HG03442 (cell line): ENCODE measurements around the gene INSYN2B.

ENCODE experiments used
- ATAC-seq: cut with Tn5 transposase; IDR thresholded peaks from one replicate; pipeline ENCODE4 v1.9.1; 2021; ENCODE audit warnings: mild to moderate bottlenecking, moderate library complexity; ENCODE audit not compliant: unreplicated experiment

Gene INSYN2B

GRCh38 chr5:169934990-169935389, 45.3 kb downstream of the INSYN2B start:
- ATAC-seq: no peak

- ATAC-seq: no peak
Observed at GRCh38 chr5:169933616-169934015, 46.7 kb downstream of the INSYN2B start.

- ATAC-seq: no peak
Observed at GRCh38 chr5:169933127-169933526, 47.2 kb downstream of the INSYN2B start.

DNA sequence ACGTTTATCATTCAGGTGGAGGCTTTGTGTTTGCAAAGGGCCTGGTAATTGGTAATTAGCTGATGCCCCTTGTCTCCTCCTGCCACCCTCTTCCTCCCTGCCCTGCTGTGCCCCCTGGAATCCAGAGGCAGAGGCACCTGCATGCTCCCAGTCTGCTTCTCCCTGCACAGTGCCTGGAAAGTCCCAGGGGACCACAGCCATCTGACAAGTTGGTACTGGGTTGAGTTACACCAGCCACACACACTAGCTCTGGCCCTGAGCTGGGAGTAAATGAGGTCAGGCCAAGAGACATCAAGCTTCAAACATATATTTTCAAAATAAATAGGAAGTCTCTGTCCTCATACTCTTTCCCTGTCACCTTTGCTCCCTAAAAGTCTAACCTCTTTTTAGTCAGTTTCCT, 56.3 kb downstream of the INSYN2B start:
- peak; percentile 71 for ATAC-seq

- no peak for ATAC-seq
Observed at GRCh38 chr5:169922474-169922873, 57.8 kb downstream of the INSYN2B start.

DNA sequence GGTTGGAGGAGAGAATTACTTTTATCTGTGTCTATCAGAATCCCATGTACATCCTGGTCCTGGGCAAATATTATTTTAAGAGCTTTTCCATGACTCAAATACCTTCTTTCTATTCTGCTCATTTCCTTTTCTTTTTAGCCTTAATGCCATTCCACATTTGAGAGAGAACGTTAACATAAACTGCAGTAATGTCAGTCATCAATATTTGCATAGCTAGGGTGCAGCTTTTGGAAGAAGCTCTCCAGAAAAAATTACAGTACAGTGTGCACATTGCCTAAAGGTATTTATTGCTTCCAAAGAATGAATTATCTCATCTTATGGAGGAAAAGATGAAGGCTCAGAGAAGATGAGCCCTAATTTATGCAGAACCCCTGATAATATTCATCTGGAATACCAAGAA, 58.3 kb downstream of the INSYN2B start:
- ATAC-seq: no peak

DNA sequence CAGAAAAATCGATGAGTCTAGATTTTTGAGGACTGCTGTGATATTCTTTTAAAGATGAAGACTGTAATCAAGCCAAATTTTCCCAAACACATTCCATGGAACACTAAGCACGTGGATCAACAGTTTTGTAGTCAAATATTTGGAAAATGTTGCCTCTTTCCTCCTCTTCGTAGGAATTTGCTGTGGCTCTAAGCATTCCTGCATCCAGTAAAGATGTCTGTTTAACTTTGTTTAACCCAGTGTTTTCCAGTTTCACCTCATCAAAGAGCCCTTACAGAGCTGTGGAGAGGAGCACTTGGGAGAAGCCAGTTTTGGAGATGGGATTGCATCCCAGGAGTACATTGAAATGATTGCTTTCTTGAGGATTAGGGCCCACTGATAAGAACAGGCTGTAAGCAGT, 58.9 kb downstream of the INSYN2B start:
- ATAC-seq: no peak

- no peak for ATAC-seq
Observed at GRCh38 chr5:169920474-169920873, 59.8 kb downstream of the INSYN2B start.

GRCh38 chr5:169918228-169918627, 62.1 kb downstream of the INSYN2B start:
- ATAC-seq: no peak

GRCh38 chr5:169917500-169917899, 62.8 kb downstream of the INSYN2B start:
- no peak for ATAC-seq

DNA sequence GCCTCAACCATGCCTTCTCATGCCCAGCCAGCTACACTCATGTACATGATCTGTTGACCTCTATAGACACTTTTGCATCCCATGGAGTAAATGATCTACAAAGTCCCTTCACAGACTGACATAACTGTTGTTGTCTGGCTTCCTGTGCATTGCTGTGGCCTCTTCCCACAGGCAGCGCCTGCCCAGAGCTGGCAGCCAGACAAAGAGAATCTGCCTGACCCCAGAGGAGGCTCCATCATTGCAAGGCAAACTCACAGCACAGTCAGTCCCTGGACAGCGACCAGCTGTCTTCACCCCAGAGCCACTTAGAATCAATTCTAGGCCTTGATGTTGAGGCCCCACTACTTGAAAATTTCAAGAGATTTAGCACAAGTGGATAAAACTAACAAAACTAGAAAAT, 65.5 kb downstream of the INSYN2B start:
- ATAC-seq: no peak

DNA sequence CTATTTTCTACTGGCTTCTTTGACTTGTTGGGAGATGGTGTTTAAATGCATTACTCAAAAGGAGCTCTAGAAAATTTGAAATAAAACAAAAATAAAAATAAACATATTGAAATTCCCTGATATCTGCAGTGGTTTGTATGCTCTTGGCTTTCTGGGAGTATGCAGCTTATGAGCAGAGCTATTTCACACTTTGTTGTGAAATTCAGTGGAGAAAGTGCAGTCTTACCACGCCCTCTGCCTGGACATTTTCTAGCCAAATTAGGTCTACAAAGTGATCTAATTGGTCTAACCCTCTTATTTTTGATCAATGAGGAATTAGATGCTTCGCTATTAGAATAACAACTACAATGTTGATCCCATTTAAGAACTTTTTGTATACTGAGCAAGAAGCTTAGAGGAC, 66.8 kb downstream of the INSYN2B start:
- no peak for ATAC-seq

- ATAC-seq: no peak
Observed at GRCh38 chr5:169911448-169912212, 68.7 kb downstream of the INSYN2B start.

DNA sequence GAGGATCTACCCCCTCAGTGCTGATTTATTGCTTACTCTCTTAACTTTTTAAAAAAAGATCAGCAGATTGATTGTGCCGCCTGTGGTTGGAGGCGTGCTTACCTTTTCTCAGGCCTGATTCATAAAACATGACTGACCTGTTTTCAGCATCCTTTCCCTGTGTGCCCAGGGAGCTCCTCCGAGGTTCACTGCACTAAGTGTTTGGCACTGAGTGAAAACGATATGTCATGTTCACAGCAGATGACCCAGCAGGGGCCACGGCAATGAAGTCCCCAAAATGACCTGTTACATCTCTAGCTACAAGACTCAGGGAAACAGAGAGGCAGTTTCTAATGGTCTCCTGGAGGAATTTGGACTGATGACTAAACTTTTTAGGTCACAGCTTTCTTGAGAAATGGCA, 69.9 kb downstream of the INSYN2B start:
- no peak for ATAC-seq

GRCh38 chr5:169909945-169910344, 70.3 kb downstream of the INSYN2B start:
- ATAC-seq: no peak

DNA sequence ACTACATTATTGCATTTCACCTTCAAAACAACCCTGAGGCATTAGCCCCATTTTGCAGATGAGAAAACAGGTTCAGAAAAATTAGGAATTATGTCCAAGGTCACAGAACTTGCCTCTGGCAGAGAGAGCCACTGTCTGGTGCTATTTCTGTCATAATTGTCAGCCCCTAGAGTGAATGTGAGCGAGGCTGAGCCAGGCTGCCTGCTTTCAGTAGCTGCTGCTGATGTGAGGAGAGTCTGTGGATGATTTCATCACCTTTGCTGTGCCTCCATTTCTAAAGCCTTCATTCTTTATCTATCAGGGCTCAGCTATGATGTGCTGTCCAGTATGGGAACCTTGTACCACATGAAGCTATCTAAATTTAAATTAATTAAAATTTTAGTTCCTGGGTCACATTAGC, 71.4 kb downstream of the INSYN2B start:
- no peak for ATAC-seq

DNA sequence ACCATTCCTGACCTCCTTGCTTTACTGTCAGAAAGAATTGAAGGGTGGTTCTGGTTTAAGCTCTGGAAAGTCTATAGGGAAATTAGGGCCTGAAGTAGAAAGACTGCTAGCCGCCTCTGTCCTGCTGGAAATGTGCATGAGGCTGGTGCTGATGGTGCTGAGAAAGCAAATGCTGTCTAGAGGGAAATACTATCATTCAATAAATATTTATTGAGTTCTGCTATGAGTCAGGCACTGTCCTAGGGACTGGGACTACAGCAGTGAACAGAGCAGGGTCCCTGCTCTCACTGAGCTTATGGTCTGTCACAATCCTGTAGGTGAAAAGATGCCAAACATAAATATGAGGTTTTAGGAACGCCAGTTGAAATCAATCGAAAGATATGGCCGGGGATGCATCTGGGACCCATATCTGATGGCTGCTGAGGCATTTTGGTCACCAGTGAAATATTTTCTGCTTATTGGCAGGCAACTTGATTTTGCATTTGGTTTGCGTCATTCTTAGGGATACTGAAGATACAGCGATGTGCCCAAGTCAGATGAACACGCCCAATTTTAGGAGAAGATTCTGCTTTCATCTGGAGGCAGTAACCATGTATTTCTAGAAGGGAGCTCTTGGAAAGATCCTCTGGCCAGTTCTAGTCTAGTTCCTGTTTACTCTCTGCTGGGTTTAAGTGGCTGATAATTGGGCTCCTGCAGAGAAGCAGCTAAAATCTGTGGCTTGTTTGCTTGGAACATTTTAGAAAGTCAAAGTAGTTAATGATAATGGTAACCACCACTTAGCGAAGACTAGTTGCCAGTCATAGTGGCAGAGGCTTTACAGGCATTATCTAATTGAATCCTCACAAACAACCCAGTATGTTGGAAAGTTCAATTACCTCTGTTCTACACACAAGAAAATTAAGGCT, 73.3 kb downstream of the INSYN2B start:
- no peak for ATAC-seq

DNA sequence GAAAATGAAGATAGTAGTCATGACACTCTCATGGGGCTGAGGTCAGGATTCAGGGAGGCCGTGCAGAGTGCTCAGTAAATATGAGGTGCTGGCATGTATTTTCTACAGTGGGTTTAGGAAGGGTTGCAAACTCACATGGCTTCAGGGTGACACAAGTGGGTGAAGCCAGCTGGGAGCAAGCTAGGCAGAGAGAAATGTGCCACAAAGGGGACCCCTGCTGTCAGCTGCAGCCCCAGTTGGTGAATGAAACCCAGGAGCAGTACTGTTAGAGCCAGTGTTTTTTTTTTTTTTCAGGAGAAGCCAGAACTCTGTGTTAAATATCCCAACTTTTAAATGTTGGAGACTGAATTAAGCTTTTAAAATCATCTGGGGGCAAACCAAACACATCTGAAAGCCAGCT, 75.3 kb downstream of the INSYN2B start:
- no peak for ATAC-seq

DNA sequence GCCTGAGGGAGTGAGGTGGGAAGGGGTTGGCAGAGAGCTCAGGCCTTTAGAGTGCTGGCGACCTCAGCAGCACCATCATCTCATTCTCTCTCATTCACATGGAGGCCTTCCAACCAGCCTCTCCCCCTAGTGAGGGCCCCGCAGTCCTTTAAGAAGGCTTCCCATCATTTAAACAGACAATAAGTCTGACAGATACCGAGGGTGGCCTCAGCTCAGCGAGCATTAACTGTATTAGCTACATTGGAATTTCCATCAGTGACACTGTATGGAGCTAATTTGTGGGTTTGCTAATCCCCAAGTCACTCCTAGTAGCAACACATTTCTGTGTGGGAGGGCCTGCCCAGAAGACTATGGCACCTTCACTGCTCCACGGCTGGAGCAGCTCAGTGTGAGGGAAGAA, 75.8 kb downstream of the INSYN2B start:
- ATAC-seq: no peak

DNA sequence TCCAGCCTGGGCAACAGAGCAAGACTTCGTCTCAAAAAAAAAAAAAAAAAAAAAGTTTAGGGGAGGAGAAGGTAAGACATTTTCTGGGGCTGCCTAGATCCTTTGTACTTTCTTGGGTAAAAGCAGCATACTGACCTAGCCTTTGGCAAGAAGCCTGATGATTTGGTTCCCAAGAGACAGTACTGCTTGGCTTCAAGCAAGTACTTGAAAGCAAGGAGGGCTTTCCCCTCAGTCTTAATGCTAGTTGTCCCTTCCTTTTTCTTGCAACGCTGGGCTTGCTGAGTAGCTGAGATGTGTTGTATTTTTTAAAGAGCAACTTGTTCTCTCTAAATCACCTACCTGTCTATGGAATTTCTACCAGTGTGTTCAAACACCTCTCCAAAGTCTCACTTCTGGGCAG, 76.2 kb downstream of the INSYN2B start:
- no peak for ATAC-seq

- ATAC-seq: peak; percentile 41
Observed at GRCh38 chr5:169901896-169902295, 78.4 kb downstream of the INSYN2B start.

DNA sequence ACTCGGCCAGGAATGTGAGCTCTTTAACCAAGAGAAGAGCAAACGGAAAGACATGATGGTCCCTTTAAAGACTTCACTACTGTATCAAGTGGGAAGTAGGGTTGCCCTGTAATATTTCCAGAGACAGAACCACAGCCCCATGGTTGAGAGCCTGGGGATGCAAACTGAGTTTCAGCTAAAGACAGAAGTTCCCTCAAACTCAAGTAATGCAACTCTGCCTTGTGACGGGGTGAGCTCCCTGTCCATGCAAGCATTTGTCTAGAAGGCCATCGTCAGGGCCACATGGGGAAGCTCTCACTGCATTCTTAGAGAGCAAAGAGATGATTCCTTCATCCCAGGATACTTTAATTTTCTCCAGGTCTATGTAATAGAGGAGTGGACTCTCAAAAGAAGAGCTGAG, 82.8 kb downstream of the INSYN2B start:
- ATAC-seq: no peak
